ENCODE data around the gene ZFC3H1. TPM values are rescaled to one million over a fixed set of nuclear protein-coding genes. Genes with fewer than 3 reads are reported as not detected.
"Not testable (repeated sequence)": the region's sequence is repeated elsewhere in the genome, so short reads cannot be mapped to it uniquely, and the experiment has no call there.

The ZFC3H1 gene, protein sequence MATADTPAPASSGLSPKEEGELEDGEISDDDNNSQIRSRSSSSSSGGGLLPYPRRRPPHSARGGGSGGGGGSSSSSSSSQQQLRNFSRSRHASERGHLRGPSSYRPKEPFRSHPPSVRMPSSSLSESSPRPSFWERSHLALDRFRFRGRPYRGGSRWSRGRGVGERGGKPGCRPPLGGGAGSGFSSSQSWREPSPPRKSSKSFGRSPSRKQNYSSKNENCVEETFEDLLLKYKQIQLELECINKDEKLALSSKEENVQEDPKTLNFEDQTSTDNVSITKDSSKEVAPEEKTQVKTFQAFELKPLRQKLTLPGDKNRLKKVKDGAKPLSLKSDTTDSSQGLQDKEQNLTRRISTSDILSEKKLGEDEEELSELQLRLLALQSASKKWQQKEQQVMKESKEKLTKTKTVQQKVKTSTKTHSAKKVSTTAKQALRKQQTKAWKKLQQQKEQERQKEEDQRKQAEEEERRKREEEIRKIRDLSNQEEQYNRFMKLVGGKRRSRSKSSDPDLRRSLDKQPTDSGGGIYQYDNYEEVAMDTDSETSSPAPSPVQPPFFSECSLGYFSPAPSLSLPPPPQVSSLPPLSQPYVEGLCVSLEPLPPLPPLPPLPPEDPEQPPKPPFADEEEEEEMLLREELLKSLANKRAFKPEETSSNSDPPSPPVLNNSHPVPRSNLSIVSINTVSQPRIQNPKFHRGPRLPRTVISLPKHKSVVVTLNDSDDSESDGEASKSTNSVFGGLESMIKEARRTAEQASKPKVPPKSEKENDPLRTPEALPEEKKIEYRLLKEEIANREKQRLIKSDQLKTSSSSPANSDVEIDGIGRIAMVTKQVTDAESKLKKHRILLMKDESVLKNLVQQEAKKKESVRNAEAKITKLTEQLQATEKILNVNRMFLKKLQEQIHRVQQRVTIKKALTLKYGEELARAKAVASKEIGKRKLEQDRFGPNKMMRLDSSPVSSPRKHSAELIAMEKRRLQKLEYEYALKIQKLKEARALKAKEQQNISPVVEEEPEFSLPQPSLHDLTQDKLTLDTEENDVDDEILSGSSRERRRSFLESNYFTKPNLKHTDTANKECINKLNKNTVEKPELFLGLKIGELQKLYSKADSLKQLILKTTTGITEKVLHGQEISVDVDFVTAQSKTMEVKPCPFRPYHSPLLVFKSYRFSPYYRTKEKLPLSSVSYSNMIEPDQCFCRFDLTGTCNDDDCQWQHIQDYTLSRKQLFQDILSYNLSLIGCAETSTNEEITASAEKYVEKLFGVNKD (N-terminal part only)
- polyA plus RNA-seq (2012; ENCODE audit: low read depth, missing spikeins): 19.0 TPM

DNA sequence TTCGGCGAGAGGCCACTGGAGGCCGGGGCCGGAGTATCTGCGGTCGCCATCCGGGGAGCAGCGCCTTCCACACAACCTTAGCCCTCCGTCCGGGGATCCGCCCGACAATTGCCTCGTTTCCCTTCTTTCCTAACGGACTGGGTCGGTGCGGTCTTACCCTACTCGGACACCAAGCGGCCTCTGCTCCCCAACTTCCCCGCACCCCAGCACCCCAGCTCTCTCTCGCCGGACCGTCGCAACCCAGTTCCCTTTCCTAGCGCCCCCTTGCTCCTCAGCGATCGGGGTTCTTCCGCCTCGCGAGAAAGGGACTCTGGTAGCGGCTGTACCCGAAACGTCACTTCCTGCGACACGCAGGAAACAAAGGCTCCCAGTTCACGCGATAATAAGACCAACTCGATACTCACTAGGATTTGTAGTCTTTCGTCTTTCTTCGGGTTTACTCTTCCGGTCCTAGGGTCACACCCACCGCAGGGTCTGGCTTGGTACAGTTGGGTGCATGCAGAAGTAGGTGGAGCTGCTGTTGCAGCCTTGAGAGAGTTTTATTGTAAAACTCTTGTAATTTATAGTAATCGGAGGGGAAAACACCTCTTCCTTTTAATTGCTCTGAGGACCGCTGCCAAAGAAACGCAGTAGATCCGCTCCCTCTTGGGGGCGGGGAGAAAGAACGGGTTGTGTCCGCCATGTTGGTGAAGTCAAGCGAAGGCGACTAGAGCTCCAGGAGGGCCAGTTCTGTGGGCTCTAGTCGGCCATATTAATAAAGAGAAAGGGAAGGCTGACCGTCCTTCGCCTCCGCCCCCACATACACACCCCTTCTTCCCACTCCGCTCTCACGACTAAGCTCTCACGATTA is at the start of gene ZFC3H1, which contains the start of gene THAP2:
ZFC3H1 (minus strand) TSS at position 288 of the 850 bp plus-strand sequence; CDS start at position 50, 238 bp downstream.
THAP2 (plus strand) TSS at position 741 of the 850 bp plus-strand sequence. CDS start 209 bp downstream, outside the sequence.
- TF ChIP-seq POLR2A (IDR thresholded peaks at IDR 0.05; ENCODE audit: low read depth, low read length) (peak; percentile 91; the same call in 1 of the 2 replicates), SPI1 (IDR thresholded peaks at IDR 0.05; ENCODE audit: low read depth, low read length) (peak; percentile 77), POU2F2 (IDR thresholded peaks at IDR 0.05; ENCODE audit: low read depth, low read length) (peak; percentile 72), TAF1 (IDR thresholded peaks at IDR 0.05; ENCODE audit: low read depth, low read length) (peak; percentile 90), POLR2AphosphoS5 (IDR thresholded peaks at IDR 0.05; ENCODE audit: low read depth, low read length) (peak; percentile 93), PAX5 (IDR thresholded peaks at IDR 0.05; ENCODE audit: insufficient read depth, low read length, severe bottlenecking) (no peak)
- peak; percentile 96 for FAIRE-seq

DNA sequence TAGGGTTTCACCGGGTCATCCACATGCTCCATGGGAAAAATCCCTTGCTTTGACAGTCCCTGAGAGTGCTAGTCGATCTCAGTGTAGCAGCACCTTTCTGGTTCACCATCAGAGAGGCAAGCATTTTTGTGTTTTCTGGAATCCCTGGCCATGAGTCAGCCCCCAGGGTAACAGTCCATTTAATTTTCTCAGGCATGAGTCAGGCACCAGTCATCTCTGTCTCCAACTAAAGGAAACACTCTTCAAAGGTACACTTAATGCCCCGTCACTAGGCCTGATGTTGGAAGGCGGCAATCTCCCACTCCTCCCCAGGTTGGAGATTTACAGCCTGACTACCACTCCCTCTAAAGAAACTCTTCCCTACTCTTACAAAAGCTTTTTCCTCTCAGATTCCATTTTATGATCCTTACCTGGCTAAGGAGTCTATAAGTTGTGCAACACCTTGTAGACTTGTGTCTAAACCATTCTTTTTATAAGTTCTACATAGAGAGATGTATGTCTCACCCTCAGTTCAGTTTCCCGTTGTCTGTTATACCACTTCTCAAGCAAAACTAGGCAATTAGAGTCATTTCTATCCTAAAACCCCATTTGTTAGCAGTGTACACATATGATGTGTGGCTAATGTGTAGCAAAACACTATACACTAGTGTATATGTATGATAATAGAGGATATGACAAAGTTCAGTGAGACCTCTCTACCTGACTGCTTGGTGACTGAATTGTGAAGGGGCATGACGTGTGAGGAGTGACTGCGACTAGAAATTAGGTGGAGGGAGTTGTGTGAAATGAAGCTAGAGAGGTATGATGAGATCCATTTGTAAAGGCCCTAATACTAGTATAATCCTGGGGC is 46.9 kb upstream of the ZFC3H1 start:
- no peak for DNase-seq (ENCODE audit: insufficient read length, low spot score)
- no peak for TF ChIP-seq SPI1 (IDR thresholded peaks at IDR 0.05; ENCODE audit: low read depth, low read length)
- TF ChIP-seq POU2F2 (IDR thresholded peaks at IDR 0.05; ENCODE audit: low read depth, low read length): no peak
- no peak for TF ChIP-seq POLR2A (IDR thresholded peaks at IDR 0.05; ENCODE audit: low read depth, low read length)
- TF ChIP-seq TAF1 (IDR thresholded peaks at IDR 0.05; ENCODE audit: low read depth, low read length): no peak
- TF ChIP-seq POLR2AphosphoS5 (IDR thresholded peaks at IDR 0.05; ENCODE audit: low read depth, low read length): no peak
- TF ChIP-seq PAX5 (IDR thresholded peaks at IDR 0.05; ENCODE audit: insufficient read depth, low read length, severe bottlenecking): no peak
- no peak for FAIRE-seq

More for the DNA sequence above, at the start of gene ZFC3H1, which contains the start of gene THAP2:
- peak; percentile 70 for DNase-seq (ENCODE audit: insufficient read length, low spot score)

DNA sequence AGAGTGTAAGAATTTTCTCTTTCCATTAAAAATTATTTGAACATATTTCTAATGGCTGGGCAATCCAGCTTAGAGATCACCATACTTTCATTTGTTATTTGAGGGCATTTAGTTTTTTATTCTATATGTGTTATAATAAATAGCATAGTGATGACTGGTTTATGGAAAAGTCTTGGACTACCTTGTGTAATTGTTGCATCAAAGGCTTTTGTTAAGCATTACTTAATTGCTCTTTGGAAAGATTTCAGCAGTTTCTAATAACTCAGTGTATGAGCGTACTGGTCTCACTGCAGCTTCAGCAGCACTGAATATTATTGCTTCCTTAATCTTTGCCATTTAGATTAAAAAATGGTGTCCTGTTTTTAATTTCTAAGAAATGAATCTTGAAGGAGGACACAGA is 45.0 kb upstream of the ZFC3H1 start:
- DNase-seq (ENCODE audit: insufficient read length, low spot score) (no peak), FAIRE-seq (no peak)
- TF ChIP-seq SPI1 (IDR thresholded peaks at IDR 0.05; ENCODE audit: low read depth, low read length): no peak
- no peak for TF ChIP-seq POLR2A (IDR thresholded peaks at IDR 0.05; ENCODE audit: low read depth, low read length)
- TF ChIP-seq POU2F2 (IDR thresholded peaks at IDR 0.05; ENCODE audit: low read depth, low read length): no peak
- TF ChIP-seq PAX5 (IDR thresholded peaks at IDR 0.05; ENCODE audit: insufficient read depth, low read length, severe bottlenecking): no peak
- TF ChIP-seq POLR2AphosphoS5 (IDR thresholded peaks at IDR 0.05; ENCODE audit: low read depth, low read length): no peak
- TF ChIP-seq TAF1 (IDR thresholded peaks at IDR 0.05; ENCODE audit: low read depth, low read length): no peak

DNA sequence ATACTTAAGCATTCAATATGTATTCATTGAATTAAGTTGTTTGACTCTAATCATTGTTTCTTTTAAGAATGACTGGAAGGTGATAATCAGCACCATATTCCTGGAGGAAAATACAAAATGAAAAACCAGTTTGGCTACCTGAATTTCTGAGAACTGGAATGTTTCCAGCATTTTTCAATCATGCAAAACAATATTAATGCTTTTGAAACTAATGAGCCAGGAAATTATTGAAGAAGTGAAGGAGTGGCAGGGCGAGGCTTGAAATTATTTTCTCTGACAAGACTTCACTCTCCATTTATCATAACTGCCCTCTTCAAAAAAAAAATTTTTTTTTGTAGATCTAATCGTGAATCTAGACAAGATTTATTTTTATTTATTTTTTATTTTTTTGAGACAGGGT is 41.3 kb upstream of the ZFC3H1 start:
- FAIRE-seq (no peak), DNase-seq (ENCODE audit: insufficient read length, low spot score) (no peak)
- no peak for TF ChIP-seq TAF1 (IDR thresholded peaks at IDR 0.05; ENCODE audit: low read depth, low read length)
- no peak for TF ChIP-seq SPI1 (IDR thresholded peaks at IDR 0.05; ENCODE audit: low read depth, low read length)
- no peak for TF ChIP-seq PAX5 (IDR thresholded peaks at IDR 0.05; ENCODE audit: insufficient read depth, low read length, severe bottlenecking)
- TF ChIP-seq POU2F2 (IDR thresholded peaks at IDR 0.05; ENCODE audit: low read depth, low read length): no peak
- no peak for TF ChIP-seq POLR2AphosphoS5 (IDR thresholded peaks at IDR 0.05; ENCODE audit: low read depth, low read length)
- TF ChIP-seq POLR2A (IDR thresholded peaks at IDR 0.05; ENCODE audit: low read depth, low read length): no peak

DNA sequence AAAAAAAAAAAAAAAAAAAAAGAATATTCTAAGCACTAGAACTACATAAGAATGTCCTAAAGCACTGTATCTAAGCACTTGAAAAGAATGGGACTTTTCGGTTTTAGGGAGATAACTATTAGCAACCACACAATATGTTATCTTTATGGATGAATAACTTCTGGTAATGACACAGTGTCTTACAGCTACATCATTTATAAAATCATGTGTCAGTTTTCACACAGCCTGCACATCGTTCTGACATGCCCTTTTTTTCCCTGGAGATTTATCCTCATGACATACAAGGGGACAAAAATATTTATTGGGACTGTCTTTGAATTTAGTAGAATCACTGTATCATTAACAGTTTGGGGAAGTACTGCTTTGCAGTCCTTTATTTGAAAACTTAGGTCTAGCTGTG is 39.6 kb upstream of the ZFC3H1 start:
- FAIRE-seq (no peak), DNase-seq (ENCODE audit: insufficient read length, low spot score) (no peak)
- TF ChIP-seq POU2F2 (IDR thresholded peaks at IDR 0.05; ENCODE audit: low read depth, low read length) (no peak), TAF1 (IDR thresholded peaks at IDR 0.05; ENCODE audit: low read depth, low read length) (no peak), POLR2AphosphoS5 (IDR thresholded peaks at IDR 0.05; ENCODE audit: low read depth, low read length) (no peak), SPI1 (IDR thresholded peaks at IDR 0.05; ENCODE audit: low read depth, low read length) (no peak), PAX5 (IDR thresholded peaks at IDR 0.05; ENCODE audit: insufficient read depth, low read length, severe bottlenecking) (no peak), POLR2A (IDR thresholded peaks at IDR 0.05; ENCODE audit: low read depth, low read length) (no peak)

DNA sequence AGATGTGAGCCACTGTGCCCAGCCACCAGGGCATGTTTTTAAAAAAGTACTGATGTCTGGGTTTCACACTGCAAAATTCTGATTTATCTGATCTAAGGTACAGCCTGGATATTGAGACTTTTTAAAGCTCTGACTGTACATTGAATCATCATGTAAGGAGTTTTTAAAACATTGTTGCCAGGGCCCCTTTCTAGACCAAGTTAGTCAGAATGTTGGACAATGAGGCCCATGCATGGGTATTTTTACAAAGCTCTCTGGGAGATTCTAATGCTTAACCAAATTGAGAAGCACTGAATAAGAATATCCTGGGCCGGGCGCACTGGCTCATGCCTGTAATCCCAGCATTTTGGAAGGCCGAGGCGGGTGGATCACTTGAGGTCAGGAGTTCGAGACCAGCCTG is 38.9 kb upstream of the ZFC3H1 start:
- FAIRE-seq: no peak
- TF ChIP-seq TAF1 (IDR thresholded peaks at IDR 0.05; ENCODE audit: low read depth, low read length) (no peak), POU2F2 (IDR thresholded peaks at IDR 0.05; ENCODE audit: low read depth, low read length) (no peak), POLR2AphosphoS5 (IDR thresholded peaks at IDR 0.05; ENCODE audit: low read depth, low read length) (no peak), PAX5 (IDR thresholded peaks at IDR 0.05; ENCODE audit: insufficient read depth, low read length, severe bottlenecking) (no peak), POLR2A (IDR thresholded peaks at IDR 0.05; ENCODE audit: low read depth, low read length) (no peak), SPI1 (IDR thresholded peaks at IDR 0.05; ENCODE audit: low read depth, low read length) (no peak)
- DNase-seq (ENCODE audit: insufficient read length, low spot score): no peak

DNA sequence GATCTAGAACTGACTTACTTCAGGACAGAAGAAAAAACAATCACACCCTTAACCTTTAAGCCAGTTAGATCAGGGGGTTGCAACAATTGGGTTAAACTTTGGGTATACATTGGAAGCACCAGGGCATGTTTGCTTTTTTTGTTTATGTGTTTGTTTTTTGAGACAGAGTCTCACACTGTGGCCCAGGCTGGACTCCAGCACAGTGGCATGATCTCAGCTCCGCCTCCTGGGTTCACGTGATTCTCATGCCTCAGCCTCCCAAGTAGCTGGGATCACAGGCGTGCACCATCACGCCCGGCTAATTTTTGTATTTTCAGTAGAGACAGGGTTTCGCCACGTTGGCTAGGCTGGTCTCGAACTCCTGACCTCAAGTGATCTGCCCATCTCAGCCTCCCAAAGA is 38.5 kb upstream of the ZFC3H1 start:
- FAIRE-seq; DNase-seq (ENCODE audit: insufficient read length, low spot score): not testable (repeated sequence)

All from GM12891 (cell line).